Measurements from ENCODE around the gene KRTAP19-2. TPM values are rescaled to one million over a fixed set of nuclear protein-coding genes. Genes with fewer than 3 reads are reported as not detected.
"Not testable (repeated sequence)": the region's sequence is repeated elsewhere in the genome, so short reads cannot be mapped to it uniquely, and the experiment has no call there.

KRTAP19-2 gene
- total RNA-seq, 1 experiment from 2014 or later = not detected

DNA sequence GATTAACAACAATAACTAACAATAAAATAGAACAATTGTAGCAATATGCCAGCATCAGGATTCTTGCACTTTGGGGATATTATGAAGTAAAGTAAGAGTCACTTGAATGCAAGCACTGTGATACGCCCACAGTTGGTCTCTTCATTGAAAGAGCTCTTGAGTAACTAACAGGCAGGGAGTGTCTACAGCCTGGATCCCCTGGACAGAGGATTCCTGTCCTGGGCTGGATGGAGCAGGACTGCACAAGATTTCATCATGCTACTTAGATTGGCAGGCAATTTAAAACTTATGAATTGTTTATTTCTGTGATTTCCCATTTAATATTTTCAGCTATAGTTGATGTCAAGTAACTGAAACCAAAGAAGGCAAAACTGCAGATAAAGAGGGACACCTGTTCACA lies 28.4 kb upstream of the KRTAP19-2 start:
- POLR2A ChIA-PET = no interaction called here
- DNase-seq (ENCODE audit: low read depth, low spot score) = no peak

DNA sequence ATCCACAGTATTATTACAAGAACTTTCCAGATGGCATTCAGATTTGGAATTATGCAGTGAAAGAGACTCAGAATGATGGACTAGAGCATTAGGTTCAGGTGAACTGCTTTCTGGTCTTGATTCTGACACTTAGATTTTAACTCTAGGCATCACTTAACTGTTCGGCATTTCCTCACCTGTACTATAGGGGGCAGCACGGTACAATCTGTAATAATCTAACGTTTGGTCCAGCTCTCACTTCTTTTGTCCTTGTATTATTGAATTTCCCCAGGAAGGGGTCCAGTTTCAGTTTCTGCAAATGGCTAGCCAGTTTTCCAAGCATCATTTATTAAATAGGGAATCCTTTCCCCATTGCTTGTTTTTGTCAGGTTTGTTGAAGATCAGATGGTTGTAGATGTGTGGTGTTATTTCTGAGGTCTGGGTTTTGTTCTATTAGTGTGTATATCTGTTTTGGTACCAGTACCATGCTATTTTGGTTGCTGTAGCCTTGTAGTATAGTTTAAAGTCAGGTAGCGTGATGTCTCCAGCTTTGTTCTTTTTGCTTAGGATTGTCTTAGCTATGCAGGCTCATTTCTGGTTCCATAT lies 18.5 kb upstream of the KRTAP19-2 start:
- intact Hi-C loops (cut with micrococcal nuclease; ENCODE audit: unreplicated experiment); H3K36me3 ChIP-seq (ENCODE audit: control insufficient read depth, insufficient read depth, low read length); H3K9me3 ChIP-seq (ENCODE audit: control insufficient read depth, insufficient read depth, low read depth, low read length); H3K27me3 ChIP-seq (ENCODE audit: control insufficient read depth, insufficient read depth, low read length); POLR2A ChIA-PET; DNase-seq (ENCODE audit: low read depth, low spot score); H3K27ac ChIP-seq (ENCODE audit: low read length); H3K4me3 ChIP-seq (ENCODE audit: low read depth in 2 of 2, low read length in 2 of 2); BruUV-seq (replicated peaks); in situ Hi-C loops (cut with HindIII; ENCODE audit: low pct_unique_long_range_greater_than_20kb, low sequenced_read_pairs); H3K4me1 ChIP-seq (ENCODE audit: control insufficient read depth, insufficient read depth, low read length); CTCF ChIA-PET; ATAC-seq: not testable (repeated sequence)
- TF ChIP-seq CTCF (IDR thresholded peaks at IDR 0.05) = peak; percentile 19; the same call in 1 of the 2 replicates

More for the DNA sequence above, 28.4 kb upstream of the KRTAP19-2 start:
- H3K4me3 ChIP-seq (ENCODE audit: low read depth in 2 of 2, low read length in 2 of 2) = no peak overlapping the region
- intact Hi-C loops (cut with micrococcal nuclease; ENCODE audit: unreplicated experiment) (no loop called here), in situ Hi-C loops (cut with HindIII; ENCODE audit: low pct_unique_long_range_greater_than_20kb, low sequenced_read_pairs) (no loop called here)
- CTCF ChIA-PET = no interaction called here
- TF ChIP-seq POLR2AphosphoS5 (IDR thresholded peaks at IDR 0.05; ENCODE audit: low read depth, low read length) (no peak), CTCF (IDR thresholded peaks at IDR 0.05) (no peak), TCF7L2 (IDR thresholded peaks at IDR 0.05; ENCODE audit: low read depth, low read length) (no peak), SIN3A (IDR thresholded peaks at IDR 0.05; ENCODE audit: borderline replicate concordance, insufficient read depth, low read depth, low read length) (no peak), REST (IDR thresholded peaks at IDR 0.05; ENCODE audit: insufficient read depth in 1 of 2, low read depth in 2 of 2, low read length in 1 of 2) (no peak)
- ATAC-seq = no peak
- no peaks in the 10 kb centered on the region for H3K4me1 ChIP-seq (ENCODE audit: control insufficient read depth, insufficient read depth, low read length)
- BruUV-seq (replicated peaks) = no TSS peak
- no peaks in the 10 kb centered on the region for H3K9me3 ChIP-seq (ENCODE audit: control insufficient read depth, insufficient read depth, low read depth, low read length)
- H3K36me3 ChIP-seq (ENCODE audit: control insufficient read depth, insufficient read depth, low read length) = no peaks in the 10 kb centered on the region
- H3K27ac ChIP-seq (ENCODE audit: low read length) = no peak overlapping the region
- H3K27me3 ChIP-seq (ENCODE audit: control insufficient read depth, insufficient read depth, low read length) = no peaks in the 10 kb centered on the region
